Gastrocnemius medialis (tissue), 4 donors: Measurements from ENCODE around the gene CD52.

ENCODE experiments used
- CTCF ChIP-seq, 5 experiments: fragments of 450-650 bp in 3 of 5; fragments of 200-600 bp in 2 of 5; sonication (generic) in 2 of 5; IDR thresholded peaks in 4 of 5; conservative IDR thresholded peaks in 1 of 5; 1 replicate in 4 of 5; 2 replicates in 1 of 5; pipeline ENCODE4 v1.5.1; 2016 to 2019; ENCODE audit warnings: antibody characterized with exemption in 5 of 5, mild to moderate bottlenecking in 3 of 5, moderate library complexity in 3 of 5
- POLR2A ChIP-seq, 2 donors: fragments of 450-650 bp; IDR thresholded peaks; one replicate each; pipeline ENCODE4 v1.6.1; 2017; ENCODE audit warnings: antibody characterized with exemption in 2 of 2, mild to moderate bottlenecking in 2 of 2, moderate library complexity in 2 of 2

GRCh38 chr1:26328597-26328996 is 10.8 kb downstream of the CD52 start:
- no peak for TF ChIP-seq CTCF (IDR thresholded peaks at IDR 0.05 in 4 of 5, conservative IDR thresholded peaks at IDR 0.05 in 1 of 5)
- no peak for TF ChIP-seq POLR2A (IDR thresholded peaks at IDR 0.05)
